Liver (tissue), 3 donors: ENCODE data around the gene SERINC5.

Source experiments
- CTCF ChIP-seq: fragments of 150-350 bp; IDR thresholded peaks from 2 replicates; pipeline ENCODE4 v1.5.1; 2017; ENCODE audit warnings: improper control_type of control experiment, low read depth, low read length; ENCODE audit not compliant: missing input control
- HNF4G ChIP-seq: IDR thresholded peaks from 2 replicates; pipeline ENCODE4 v1.6.1; 2016; ENCODE audit warnings: antibody characterized with exemption
- RAD21 ChIP-seq, 2 donors: IDR thresholded peaks; 2 replicates each; pipeline ENCODE4 v1.6.1; 2016; ENCODE audit warnings: antibody characterized with exemption in 2 of 2, mild to moderate bottlenecking in 2 of 2
- REST ChIP-seq: IDR thresholded peaks from 2 replicates; pipeline ENCODE4 v1.6.1; 2016; ENCODE audit warnings: antibody characterized with exemption, mild to moderate bottlenecking
- TAF1 ChIP-seq: conservative IDR thresholded peaks from 2 replicates; pipeline ENCODE4 v1.6.1; 2016; ENCODE audit warnings: antibody characterized with exemption, mild to moderate bottlenecking
- ZBTB33 ChIP-seq: IDR thresholded peaks from 2 replicates; pipeline ENCODE4 v1.6.1; 2016; ENCODE audit warnings: antibody characterized with exemption
- TF ChIP-seq, protein P1 (sequence below): IDR thresholded peaks from 2 replicates; pipeline ENCODE4 v1.6.1; 2016; ENCODE audit warnings: antibody characterized with exemption
- donor health status: healthy.
- donor health status: healthy.

DNA sequence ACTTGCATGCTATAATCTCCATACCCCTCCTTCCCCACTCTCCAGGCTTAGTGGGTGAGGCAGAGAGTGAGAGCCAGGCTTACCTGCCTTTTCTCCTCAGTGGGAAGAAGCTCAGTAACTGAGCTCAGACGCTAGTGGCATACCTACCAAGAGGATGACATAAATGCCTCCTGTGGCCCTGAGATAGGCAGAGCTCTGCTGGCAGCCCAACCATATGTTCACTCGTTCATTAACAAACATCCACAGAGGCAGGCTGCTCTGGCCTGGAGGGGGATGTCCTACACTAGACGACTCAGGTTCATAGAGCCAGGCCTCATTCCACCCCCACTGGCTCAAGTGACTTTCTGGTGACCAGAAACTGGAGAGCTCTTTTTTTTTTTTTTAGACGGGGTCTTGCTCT, 139.4 kb downstream of the SERINC5 start:
- TF ChIP-seq CTCF: no peak
- TF ChIP-seq REST: no peak
- TF ChIP-seq RAD21 (IDR thresholded peaks at IDR 0.05): no peak
- no peak for TF ChIP-seq ZBTB33
- TF ChIP-seq, protein P1, sequence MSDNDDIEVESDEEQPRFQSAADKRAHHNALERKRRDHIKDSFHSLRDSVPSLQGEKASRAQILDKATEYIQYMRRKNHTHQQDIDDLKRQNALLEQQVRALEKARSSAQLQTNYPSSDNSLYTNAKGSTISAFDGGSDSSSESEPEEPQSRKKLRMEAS: no peak
- TF ChIP-seq TAF1: no peak
- no peak for TF ChIP-seq HNF4G
